ENCODE data around the gene ERBB4.

Gene ERBB4

DNA sequence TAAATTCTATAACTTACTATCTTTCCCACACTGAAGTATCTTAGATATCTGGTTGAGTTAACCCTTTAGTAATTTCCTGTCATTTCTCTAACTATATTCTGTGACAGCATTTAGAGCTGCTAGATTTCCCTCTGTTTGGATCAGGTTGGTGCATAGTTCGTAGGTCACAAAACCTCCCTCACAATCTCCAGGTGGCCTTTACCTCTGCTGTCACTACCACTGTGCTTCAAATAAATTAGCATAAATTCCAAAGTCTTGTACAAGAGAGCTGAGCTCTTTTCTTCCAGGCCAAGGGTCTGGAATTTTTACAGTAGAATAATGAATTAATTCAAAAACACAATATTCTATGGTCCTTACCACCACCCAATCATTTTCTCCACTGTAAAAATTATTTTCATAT lies 739.7 kb downstream of the ERBB4 start (continued):
- no peak for TF ChIP-seq ARNTL (CRISPR knock-in tag; IDR thresholded peaks at IDR 0.05; ENCODE audit: borderline replicate concordance, low read depth)

DNA sequence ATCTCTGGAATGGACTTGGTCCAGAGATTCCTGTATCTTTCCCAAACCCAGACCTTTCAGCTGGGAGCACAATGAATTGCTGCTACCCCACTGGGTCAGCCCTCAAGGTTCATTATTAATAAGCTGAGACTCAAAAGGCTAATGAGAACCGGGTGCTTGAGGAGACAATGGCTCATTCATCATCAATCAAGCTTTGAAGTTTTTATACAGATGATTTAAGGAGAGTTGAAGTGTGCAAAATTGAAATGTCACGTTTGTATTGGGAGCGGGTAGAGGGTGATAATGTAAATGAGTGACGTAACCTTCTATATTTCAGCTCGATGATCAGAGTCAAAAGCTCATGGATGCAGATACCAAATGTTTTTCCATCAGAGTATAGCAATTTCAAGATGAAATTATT lies 744.9 kb downstream of the ERBB4 start:
- ATAC-seq, result no peak
- no peak for TF ChIP-seq GLIS3 (CRISPR knock-in tag; IDR thresholded peaks at IDR 0.05)
- TF ChIP-seq PPARA (CRISPR knock-in tag; IDR thresholded peaks at IDR 0.05; ENCODE audit: borderline replicate concordance), result no peak
- TF ChIP-seq BACH2 (CRISPR knock-in tag; IDR thresholded peaks at IDR 0.05; ENCODE audit: borderline replicate concordance), result no peak
- no peak for TF ChIP-seq CSDC2 (CRISPR knock-in tag; IDR thresholded peaks at IDR 0.05)
- TF ChIP-seq ZNF565 (CRISPR knock-in tag; conservative IDR thresholded peaks at IDR 0.05; ENCODE audit: low read depth), result no peak
- TF ChIP-seq, protein P1, sequence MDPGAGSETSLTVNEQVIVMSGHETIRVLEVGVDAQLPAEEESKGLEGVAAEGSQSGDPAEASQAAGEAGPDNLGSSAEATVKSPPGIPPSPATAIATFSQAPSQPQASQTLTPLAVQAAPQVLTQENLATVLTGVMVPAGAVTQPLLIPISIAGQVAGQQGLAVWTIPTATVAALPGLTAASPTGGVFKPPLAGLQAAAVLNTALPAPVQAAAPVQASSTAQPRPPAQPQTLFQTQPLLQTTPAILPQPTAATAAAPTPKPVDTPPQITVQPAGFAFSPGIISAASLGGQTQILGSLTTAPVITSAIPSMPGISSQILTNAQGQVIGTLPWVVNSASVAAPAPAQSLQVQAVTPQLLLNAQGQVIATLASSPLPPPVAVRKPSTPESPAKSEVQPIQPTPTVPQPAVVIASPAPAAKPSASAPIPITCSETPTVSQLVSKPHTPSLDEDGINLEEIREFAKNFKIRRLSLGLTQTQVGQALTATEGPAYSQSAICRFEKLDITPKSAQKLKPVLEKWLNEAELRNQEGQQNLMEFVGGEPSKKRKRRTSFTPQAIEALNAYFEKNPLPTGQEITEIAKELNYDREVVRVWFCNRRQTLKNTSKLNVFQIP (CRISPR knock-in tag; IDR thresholded peaks at IDR 0.05; ENCODE audit: borderline replicate concordance, low read depth), result no peak
- TF ChIP-seq ARNTL (CRISPR knock-in tag; IDR thresholded peaks at IDR 0.05; ENCODE audit: borderline replicate concordance, low read depth), result no peak
- no peak for TF ChIP-seq SNAI2 (CRISPR knock-in tag; IDR thresholded peaks at IDR 0.05)
- no peak for TF ChIP-seq TOX (CRISPR knock-in tag; IDR thresholded peaks at IDR 0.05; ENCODE audit: borderline replicate concordance)
- TF ChIP-seq, protein P2, sequence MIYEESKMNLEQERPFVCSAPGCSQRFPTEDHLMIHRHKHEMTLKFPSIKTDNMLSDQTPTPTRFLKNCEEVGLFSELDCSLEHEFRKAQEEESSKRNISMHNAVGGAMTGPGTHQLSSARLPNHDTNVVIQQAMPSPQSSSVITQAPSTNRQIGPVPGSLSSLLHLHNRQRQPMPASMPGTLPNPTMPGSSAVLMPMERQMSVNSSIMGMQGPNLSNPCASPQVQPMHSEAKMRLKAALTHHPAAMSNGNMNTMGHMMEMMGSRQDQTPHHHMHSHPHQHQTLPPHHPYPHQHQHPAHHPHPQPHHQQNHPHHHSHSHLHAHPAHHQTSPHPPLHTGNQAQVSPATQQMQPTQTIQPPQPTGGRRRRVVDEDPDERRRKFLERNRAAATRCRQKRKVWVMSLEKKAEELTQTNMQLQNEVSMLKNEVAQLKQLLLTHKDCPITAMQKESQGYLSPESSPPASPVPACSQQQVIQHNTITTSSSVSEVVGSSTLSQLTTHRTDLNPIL (CRISPR knock-in tag; IDR thresholded peaks at IDR 0.05; ENCODE audit: low read depth), result no peak
- TF ChIP-seq, protein P3, sequence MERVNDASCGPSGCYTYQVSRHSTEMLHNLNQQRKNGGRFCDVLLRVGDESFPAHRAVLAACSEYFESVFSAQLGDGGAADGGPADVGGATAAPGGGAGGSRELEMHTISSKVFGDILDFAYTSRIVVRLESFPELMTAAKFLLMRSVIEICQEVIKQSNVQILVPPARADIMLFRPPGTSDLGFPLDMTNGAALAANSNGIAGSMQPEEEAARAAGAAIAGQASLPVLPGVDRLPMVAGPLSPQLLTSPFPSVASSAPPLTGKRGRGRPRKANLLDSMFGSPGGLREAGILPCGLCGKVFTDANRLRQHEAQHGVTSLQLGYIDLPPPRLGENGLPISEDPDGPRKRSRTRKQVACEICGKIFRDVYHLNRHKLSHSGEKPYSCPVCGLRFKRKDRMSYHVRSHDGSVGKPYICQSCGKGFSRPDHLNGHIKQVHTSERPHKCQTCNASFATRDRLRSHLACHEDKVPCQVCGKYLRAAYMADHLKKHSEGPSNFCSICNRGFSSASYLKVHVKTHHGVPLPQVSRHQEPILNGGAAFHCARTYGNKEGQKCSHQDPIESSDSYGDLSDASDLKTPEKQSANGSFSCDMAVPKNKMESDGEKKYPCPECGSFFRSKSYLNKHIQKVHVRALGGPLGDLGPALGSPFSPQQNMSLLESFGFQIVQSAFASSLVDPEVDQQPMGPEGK (CRISPR knock-in tag; IDR thresholded peaks at IDR 0.05; ENCODE audit: borderline replicate concordance), result no peak
- no peak for TF ChIP-seq ZNF70 (CRISPR knock-in tag; IDR thresholded peaks at IDR 0.05)
- TF ChIP-seq, protein P4, sequence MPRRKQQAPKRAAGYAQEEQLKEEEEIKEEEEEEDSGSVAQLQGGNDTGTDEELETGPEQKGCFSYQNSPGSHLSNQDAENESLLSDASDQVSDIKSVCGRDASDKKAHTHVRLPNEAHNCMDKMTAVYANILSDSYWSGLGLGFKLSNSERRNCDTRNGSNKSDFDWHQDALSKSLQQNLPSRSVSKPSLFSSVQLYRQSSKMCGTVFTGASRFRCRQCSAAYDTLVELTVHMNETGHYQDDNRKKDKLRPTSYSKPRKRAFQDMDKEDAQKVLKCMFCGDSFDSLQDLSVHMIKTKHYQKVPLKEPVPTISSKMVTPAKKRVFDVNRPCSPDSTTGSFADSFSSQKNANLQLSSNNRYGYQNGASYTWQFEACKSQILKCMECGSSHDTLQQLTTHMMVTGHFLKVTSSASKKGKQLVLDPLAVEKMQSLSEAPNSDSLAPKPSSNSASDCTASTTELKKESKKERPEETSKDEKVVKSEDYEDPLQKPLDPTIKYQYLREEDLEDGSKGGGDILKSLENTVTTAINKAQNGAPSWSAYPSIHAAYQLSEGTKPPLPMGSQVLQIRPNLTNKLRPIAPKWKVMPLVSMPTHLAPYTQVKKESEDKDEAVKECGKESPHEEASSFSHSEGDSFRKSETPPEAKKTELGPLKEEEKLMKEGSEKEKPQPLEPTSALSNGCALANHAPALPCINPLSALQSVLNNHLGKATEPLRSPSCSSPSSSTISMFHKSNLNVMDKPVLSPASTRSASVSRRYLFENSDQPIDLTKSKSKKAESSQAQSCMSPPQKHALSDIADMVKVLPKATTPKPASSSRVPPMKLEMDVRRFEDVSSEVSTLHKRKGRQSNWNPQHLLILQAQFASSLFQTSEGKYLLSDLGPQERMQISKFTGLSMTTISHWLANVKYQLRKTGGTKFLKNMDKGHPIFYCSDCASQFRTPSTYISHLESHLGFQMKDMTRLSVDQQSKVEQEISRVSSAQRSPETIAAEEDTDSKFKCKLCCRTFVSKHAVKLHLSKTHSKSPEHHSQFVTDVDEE (CRISPR knock-in tag; IDR thresholded peaks at IDR 0.05), result no peak
- no peak for TF ChIP-seq ESRRG (CRISPR knock-in tag; IDR thresholded peaks at IDR 0.05)

DNA sequence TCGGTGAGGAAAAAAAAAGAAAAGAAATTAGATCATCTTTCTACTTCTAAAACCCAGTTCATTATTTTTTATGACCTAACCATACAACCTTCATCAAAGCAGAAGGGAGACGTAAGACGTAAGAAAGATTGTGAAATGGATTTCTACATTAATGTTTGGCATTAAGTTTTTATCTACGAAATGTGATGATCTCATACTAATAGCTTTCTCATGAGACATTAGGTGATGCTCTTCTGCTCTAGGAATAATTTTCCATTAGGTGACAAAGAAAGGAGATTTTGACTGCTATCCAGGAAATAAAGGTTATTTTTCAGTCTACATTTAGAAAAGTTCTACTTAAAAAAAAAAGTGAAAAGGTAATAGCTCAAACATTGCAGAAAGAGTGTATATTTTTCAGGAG lies 748.6 kb downstream of the ERBB4 start:
- TF ChIP-seq ARNTL (CRISPR knock-in tag; IDR thresholded peaks at IDR 0.05; ENCODE audit: borderline replicate concordance, low read depth) (no peak), CSDC2 (CRISPR knock-in tag; IDR thresholded peaks at IDR 0.05) (no peak), ISL1 (CRISPR knock-in tag; IDR thresholded peaks at IDR 0.05) (peak; percentile 87), ZNF70 (CRISPR knock-in tag; IDR thresholded peaks at IDR 0.05) (no peak), BACH2 (CRISPR knock-in tag; IDR thresholded peaks at IDR 0.05; ENCODE audit: borderline replicate concordance) (no peak)
- TF ChIP-seq, protein P2 (CRISPR knock-in tag; IDR thresholded peaks at IDR 0.05; ENCODE audit: low read depth), result peak; percentile 59; the same call in 1 of the 2 replicates
- TF ChIP-seq, protein P5, sequence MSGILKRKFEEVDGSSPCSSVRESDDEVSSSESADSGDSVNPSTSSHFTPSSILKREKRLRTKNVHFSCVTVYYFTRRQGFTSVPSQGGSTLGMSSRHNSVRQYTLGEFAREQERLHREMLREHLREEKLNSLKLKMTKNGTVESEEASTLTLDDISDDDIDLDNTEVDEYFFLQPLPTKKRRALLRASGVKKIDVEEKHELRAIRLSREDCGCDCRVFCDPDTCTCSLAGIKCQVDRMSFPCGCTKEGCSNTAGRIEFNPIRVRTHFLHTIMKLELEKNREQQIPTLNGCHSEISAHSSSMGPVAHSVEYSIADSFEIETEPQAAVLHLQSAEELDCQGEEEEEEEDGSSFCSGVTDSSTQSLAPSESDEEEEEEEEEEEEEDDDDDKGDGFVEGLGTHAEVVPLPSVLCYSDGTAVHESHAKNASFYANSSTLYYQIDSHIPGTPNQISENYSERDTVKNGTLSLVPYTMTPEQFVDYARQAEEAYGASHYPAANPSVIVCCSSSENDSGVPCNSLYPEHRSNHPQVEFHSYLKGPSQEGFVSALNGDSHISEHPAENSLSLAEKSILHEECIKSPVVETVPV (CRISPR knock-in tag; IDR thresholded peaks at IDR 0.05), result 0 out of 2 replicates have a peak, but pooled peaks have one; percentile 18
- ATAC-seq, result no peak

DNA sequence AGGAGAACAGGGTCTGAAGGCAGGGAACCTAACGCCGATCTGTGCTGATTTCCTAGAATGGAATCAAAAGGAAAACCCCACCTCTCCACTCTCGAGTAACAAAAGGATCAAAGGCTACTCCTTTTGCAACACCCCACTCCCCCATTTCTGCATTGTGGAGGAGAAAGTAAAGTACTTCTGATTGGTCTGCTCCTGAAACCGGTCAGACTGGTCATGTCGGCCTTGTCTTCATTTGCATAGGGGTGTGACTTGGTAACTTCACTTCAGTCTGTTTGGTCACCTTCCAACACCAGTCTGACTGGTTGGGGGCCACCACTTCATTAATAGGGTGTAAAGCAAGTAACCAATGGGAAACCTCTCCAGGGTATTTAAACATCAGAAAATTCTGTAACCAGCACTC lies 771.9 kb downstream of the ERBB4 start:
- no peak for ATAC-seq
- no peak for TF ChIP-seq ESRRG (CRISPR knock-in tag; IDR thresholded peaks at IDR 0.05)
- no peak for TF ChIP-seq PPARA (CRISPR knock-in tag; IDR thresholded peaks at IDR 0.05; ENCODE audit: borderline replicate concordance)
- TF ChIP-seq ZFP30 (CRISPR knock-in tag; IDR thresholded peaks at IDR 0.05), result no peak
- TF ChIP-seq ZFP3 (CRISPR knock-in tag; IDR thresholded peaks at IDR 0.05), result no peak
- no peak for TF ChIP-seq ZC3H10 (CRISPR knock-in tag; IDR thresholded peaks at IDR 0.05)
- no peak for TF ChIP-seq ZNF8 (CRISPR knock-in tag; IDR thresholded peaks at IDR 0.05)
- no peak for TF ChIP-seq ZNF70 (CRISPR knock-in tag; IDR thresholded peaks at IDR 0.05)
- TF ChIP-seq ISL1 (CRISPR knock-in tag; IDR thresholded peaks at IDR 0.05), result no peak
- TF ChIP-seq, protein P1 (CRISPR knock-in tag; IDR thresholded peaks at IDR 0.05; ENCODE audit: borderline replicate concordance, low read depth), result no peak
- no peak for TF ChIP-seq CSDC2 (CRISPR knock-in tag; IDR thresholded peaks at IDR 0.05)
- TF ChIP-seq RARB (CRISPR knock-in tag; IDR thresholded peaks at IDR 0.05), result no peak
- TF ChIP-seq TCF4 (CRISPR knock-in tag; IDR thresholded peaks at IDR 0.05; ENCODE audit: borderline replicate concordance), result no peak
- TF ChIP-seq, protein P5 (CRISPR knock-in tag; IDR thresholded peaks at IDR 0.05), result no peak

Measured in SK-N-SH treated with all-trans-retinoic acid at 6 μM for 48 hours (cell line).